Right lung (tissue), 5 donors: ENCODE measurements around the gene TAF4. TPM values are rescaled to one million over a fixed set of nuclear protein-coding genes. Genes with fewer than 3 reads are reported as not detected.

Experiments
- DNase-seq, 2 donors: peaks; one replicate each; pipeline ENCODE4 v3.0.0-alpha.2; 2013
- polyA plus RNA-seq, 5 donors: library from polyadenylated mRNA; unstranded; fragments of 120-200 nt; gene quantifications; one replicate each; pipeline versions ENCODE4 v1.2.1 to v1.2.3, GENCODE V29; 2013; ENCODE audit warnings: inconsistent platforms in 1 of 5, low replicate concordance in 1 of 5; ENCODE audit not compliant: insufficient read length in 5 of 5, insufficient read depth in 1 of 5

Gene TAF4
- polyA plus RNA-seq, 5 donors: 13.0 to 17.7 (median 15.9) TPM

GRCh38 chr20:62022575-62023139, 43.0 kb downstream of the TAF4 start:
- no peak for DNase-seq

DNA sequence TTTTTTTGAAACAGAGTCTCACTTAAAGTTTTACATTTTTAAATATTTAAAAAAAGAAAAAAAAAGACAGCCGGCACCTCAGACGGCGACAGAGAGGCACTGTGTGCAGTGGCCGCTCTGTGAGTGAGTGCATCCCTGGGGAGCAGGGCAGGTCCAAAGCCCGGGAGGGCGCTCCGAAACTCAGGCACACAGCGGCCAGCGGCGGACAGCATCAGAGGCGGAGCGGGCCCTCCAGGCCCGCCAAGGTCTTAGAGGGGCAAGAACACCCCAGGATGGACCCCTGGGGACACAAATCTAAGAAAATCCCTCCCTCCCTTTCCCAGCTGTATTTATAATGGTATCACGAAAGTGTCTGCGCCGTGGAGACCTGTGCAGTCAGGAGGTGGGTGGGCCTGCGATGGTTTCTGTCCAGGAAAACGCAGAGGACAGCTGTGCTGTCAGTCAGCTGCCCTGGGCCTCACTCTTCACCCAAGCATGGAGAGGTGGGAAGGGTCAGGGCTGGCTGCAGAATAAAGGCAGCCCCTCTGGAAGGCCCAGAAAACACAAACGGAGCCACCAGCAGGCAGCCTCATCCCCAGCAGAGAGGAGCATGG, 43.8 kb downstream of the TAF4 start:
- DNase-seq: no peak

GRCh38 chr20:62020935-62021701, 44.6 kb downstream of the TAF4 start:
- peak; percentile 53 to 61 for DNase-seq

- no peak for DNase-seq
Observed at GRCh38 chr20:62019881-62020492, 45.7 kb downstream of the TAF4 start.

DNA sequence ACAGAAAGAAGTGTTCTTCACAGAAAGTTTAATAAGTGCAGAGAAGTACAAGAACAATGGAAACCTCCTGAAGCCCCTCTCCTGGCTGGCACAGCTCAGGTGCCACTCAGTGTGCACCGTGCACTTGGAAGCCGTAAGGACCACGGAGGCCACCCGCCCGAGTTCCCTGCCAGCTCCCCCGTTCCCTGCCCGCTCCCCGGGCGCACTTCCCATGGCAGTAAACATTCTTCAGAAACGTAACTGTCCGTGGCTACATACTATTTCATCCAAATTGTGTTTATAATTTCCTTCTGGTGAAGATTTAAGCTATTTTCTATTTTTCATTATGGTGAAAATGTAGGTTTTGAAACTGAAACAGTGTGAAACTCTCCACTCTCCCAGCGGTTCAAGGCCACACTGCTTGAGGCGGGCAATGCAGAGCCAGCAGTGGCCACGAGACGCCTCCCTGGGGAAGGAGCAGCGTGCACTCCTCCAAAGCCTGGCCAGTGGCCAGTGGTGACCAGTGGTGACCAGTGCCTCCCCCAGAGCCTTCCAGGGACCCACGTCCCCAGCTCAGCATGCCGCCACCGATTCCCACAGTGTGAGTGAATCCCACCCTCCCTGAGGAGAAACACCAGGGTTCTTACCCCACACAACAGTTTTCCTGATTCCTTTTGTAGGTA, 46.4 kb downstream of the TAF4 start:
- DNase-seq: no peak

GRCh38 chr20:62018437-62019143, 47.1 kb downstream of the TAF4 start:
- no peak for DNase-seq

GRCh38 chr20:62015540-62016288, 50.0 kb downstream of the TAF4 start:
- no peak for DNase-seq

DNA sequence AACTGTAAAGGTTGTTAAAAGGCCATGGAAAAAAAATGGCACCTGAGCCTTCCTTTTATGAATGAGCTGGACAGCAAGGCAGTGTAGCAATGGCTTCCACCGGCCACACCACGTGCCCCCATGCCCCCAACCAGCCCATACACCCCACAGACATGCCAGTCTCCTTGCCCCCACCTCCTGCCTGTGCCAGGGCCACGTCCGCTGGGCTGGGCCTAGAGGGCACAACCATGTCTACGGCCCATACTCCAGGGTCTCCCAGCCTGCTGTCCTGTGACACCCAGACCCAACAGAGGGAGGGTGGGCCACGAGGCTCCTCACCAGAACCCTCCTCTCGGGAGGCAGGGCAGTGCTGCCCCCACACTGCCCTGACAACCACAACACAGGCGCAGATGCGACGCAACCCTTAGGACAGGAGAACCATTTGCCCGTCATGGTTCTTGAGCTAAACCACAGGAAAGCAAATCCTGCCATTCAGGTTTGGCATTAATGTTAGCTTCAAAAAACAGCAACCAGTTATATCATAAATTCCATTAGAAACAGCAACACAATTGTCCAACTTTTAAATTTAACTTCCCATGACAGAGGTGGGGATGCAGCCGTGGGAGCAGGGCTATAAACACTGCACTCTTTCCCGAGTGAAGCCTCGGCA, 50.7 kb downstream of the TAF4 start:
- DNase-seq: no peak

DNA sequence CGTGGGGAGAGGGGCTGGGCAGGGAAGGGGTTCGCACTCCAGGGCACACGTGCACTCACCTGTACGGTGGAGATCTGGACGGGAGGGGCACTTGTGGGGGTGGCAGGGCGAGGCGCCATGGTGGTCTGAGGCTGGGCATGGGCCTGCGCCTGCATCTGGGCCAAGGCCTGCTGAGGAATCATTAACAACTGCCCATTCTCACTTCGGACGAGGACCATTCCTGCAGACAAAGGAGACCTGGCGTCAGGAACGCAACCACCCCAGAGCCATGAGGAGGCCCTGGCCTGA, 51.2 kb downstream of the TAF4 start:
- no peak for DNase-seq

GRCh38 chr20:62012631-62013030, 53.0 kb downstream of the TAF4 start:
- DNase-seq: no peak

GRCh38 chr20:62011938-62012534, 53.6 kb downstream of the TAF4 start:
- no peak for DNase-seq

DNA sequence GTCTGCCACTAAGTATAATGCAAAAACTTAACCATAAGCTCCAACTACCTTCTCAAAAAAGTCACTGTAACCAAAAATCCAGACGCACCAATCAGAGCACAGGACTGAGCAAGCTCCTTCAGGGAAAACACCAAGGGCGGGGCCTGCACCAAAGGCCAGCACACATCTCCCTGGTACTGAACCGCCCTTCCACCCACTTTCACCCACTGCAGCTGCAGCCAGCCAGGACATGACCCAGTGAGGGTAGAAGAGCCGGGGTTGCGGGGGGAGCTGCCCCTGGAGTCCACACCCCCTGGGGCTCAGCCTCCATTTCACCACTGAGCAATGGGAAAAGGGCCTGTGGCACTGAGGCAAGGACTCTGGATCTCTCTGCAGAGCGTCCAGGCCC, 54.3 kb downstream of the TAF4 start:
- no peak for DNase-seq

DNA sequence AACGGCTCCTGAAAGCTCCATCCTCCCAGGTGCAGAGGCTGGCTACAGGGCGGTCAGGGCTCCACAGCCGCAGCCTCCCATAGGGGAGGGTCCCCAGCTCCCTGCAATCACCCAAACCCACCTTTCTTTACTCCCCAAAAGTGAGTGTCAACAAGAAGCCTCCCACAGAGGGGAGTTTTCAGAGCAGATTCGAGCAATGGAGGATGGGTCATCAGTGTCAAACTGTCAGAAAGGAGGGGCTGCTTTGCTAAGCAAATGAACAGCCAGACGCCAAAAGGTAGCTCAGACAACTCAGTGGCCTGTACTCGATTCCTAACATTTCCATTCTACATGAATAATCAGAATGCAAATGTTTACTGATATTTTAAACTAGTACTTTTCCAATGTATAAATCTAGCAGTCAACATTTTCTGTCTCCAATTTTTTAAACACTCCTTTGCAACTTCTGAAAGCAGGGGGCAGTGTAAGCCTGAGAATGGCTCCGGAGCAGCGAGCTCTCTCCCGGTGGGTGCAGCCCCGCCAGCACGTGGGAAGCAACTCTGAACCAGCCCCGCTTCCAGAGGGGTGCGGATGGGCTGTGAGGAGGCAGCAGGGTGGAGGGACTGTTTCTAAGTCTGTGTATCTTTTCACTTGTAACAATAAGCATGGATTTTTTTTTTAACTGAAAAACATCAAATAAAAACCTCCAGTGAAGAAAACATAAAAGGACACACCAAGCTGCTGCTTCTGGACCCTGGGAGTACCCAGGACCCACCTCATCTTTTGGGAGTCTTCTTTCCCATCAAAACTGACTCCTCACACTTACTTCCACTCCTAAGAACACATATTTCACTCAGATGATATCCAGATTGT, 54.9 kb downstream of the TAF4 start:
- peak in 1 of 2 donors; percentile 35 for DNase-seq

GRCh38 chr20:62009869-62010445, 55.7 kb downstream of the TAF4 start:
- no peak for DNase-seq

DNA sequence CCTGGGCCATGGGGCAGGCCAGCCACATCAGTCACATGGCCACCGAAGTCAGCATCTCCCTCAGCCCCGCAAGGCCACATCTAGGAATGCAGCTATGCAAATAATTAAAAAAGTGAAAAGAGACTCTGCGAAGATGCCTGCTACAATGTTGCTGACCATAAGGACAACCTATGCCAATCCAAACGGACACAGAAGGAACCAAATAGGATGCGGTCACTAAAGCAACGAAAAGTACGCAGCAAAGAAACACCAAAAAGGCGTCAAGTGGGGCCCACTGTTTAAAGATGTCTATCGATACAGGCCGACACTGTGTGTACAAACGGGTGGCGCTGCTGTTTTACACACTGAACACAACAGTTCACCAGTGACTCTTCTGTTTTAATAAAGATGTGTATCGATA, 56.4 kb downstream of the TAF4 start:
- DNase-seq: no peak

GRCh38 chr20:62008643-62009183, 57.0 kb downstream of the TAF4 start:
- no peak for DNase-seq

DNA sequence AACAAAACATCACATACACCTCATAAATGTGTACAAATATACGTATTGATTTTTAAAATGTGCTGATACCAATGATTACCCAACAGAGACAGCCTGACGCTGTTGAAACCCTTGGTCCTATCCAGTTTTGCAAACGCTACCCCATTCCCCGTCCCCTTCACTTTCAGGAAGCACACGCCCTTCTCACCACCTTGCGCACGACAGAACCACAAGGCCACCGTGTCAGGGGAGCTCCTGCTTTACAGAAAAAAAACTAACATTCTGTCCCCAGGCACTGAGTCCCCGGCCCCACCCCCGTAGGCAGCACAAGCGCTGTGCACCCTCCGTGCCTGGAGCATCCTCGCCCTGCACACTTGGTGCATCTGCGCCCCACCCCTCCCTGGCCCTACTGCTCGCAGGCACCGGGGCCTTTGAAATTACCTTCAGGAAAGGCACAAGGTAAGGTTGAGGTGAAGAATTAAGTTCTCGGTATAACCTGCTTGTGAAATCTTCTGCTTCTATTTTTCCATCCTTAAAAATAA, 58.5 kb downstream of the TAF4 start:
- DNase-seq: no peak

DNA sequence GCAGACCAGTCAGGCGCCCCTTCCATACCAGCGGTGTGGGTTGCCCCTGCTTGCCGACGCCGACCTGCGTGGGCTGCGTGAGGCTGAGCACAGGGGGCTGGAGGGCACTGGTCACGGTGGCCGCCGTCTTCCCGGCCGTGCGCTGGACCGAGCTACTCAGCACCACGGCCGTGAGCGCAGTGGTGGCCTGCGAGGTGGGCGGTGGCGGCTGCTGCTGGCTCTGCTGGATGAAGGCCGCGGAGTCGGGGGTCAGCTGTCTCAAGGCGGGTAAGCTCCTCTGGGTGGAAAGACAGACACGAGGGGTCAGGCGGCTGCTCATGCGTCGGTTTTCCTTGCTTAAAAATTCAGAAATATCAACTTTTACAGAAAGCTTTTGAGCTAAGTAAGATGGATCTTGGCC, 59.2 kb downstream of the TAF4 start:
- no peak for DNase-seq
